Endodermal cell (in vitro differentiated cells): ENCODE measurements around the gene PIM3. TPM values are rescaled to one million over a fixed set of nuclear protein-coding genes. Genes with fewer than 3 reads are reported as not detected.

ENCODE experiments used
- DNase-seq: peaks from one replicate; pipeline ENCODE4 v3.0.0-alpha.2; 2017
- H3K27ac ChIP-seq: 2 replicates; pipeline ENCODE4 v1.5.1; 2013; ENCODE audit warnings: mild to moderate bottlenecking, low read depth, low read length, moderate library complexity
- H3K27me3 ChIP-seq: 2 replicates; pipeline ENCODE4 v1.6.1; 2013; ENCODE audit warnings: mild to moderate bottlenecking, low read length, moderate library complexity; ENCODE audit not compliant: insufficient read depth, control insufficient read depth, poor library complexity, severe bottlenecking
- H3K36me3 ChIP-seq: 2 replicates; pipeline ENCODE4 v1.7.0; 2013; ENCODE audit warnings: mild to moderate bottlenecking, low read length, moderate library complexity; ENCODE audit not compliant: control insufficient read depth, insufficient read depth
- H3K4me1 ChIP-seq: one replicate; pipeline ENCODE4 v1.7.0; 2013; ENCODE audit warnings: low read length; ENCODE audit not compliant: control insufficient read depth, insufficient read depth
- H3K4me3 ChIP-seq: 2 replicates; pipeline ENCODE4 v1.5.1; 2013; ENCODE audit warnings: mild to moderate bottlenecking, low read length, moderate library complexity
- H3K9ac ChIP-seq: 2 replicates; pipeline ENCODE4 v1.6.1; 2013; ENCODE audit warnings: mild to moderate bottlenecking, low read length, moderate library complexity; ENCODE audit not compliant: poor library complexity, severe bottlenecking; ENCODE audit errors: extremely low read depth
- H3K9me3 ChIP-seq: 2 replicates; pipeline ENCODE4 v1.6.1; 2013; ENCODE audit warnings: mild to moderate bottlenecking, low read length, moderate library complexity; ENCODE audit not compliant: control insufficient read depth
- H3K27ac Mint-ChIP-seq: 2 replicates; pipeline ENCODE4 v1.8.0; 2020; ENCODE audit warnings: mixed read lengths
- H3K27me3 Mint-ChIP-seq: 2 replicates; pipeline ENCODE4 v1.8.0; 2021; ENCODE audit warnings: mild to moderate bottlenecking, mixed read lengths; ENCODE audit not compliant: insufficient read depth
- H3K36me3 Mint-ChIP-seq: 2 replicates; pipeline ENCODE4 v1.8.0; 2020; ENCODE audit warnings: low read depth, mixed read lengths
- H3K4me1 Mint-ChIP-seq: 2 replicates; pipeline ENCODE4 v1.8.0; 2020; ENCODE audit warnings: mixed read lengths
- H3K4me3 Mint-ChIP-seq: 2 replicates; pipeline ENCODE4 v1.8.0; 2020; ENCODE audit warnings: mild to moderate bottlenecking, moderate library complexity, mixed read lengths
- H3K9me3 Mint-ChIP-seq: 2 replicates; pipeline ENCODE4 v1.8.0; 2020; ENCODE audit warnings: mild to moderate bottlenecking, mixed read lengths
- CTCF ChIP-seq: fragments of 200-600 bp; sonication (generic); conservative IDR thresholded peaks from 2 replicates; pipeline ENCODE4 v1.5.0; 2021; ENCODE audit warnings: antibody characterized with exemption, mild to moderate bottlenecking
- WGBS, 2 experiments: methylation state at CpG; one replicate each; pipeline versions ENCODE4 v1.1.5 to v1.1.7; 2013; ENCODE audit warnings: missing lambda C conversion rate in 2 of 2, mixed read lengths in 1 of 2; ENCODE audit not compliant: insufficient coverage in 1 of 2, insufficient read length in 1 of 2; 5-methylcytosine and 5-hydroxymethylcytosine counted together
- total RNA-seq, 2 donors: library from RNA; stranded (reverse); fragmentation: NEBNext Ultra II Directional in 1 of 2; extraction: Animal tissue kit (Norgen Biotek cat#: 25700) in 1 of 2; gene quantifications; 2 replicates in 1 of 2; 3 replicates in 1 of 2; pipeline ENCODE4 v1.2.1, GENCODE V29; 2021

The PIM3 gene
- total RNA-seq, 2 donors from 2014 or later: 31.5 to 36.6 TPM

- H3K9me3 Mint-ChIP-seq: no peaks in the 10 kb centered on the region
- Histone ChIP-seq H3K4me3 (peak overlapping the region; percentile 75), H3K4me1 (no peaks in the 10 kb centered on the region), H3K9ac (no peak overlapping the region), H3K36me3 (no peaks in the 10 kb centered on the region), H3K27me3 (peaks cover 21% of the 10 kb centered on the region), H3K27ac (no peak overlapping the region), H3K9me3 (no peaks in the 10 kb centered on the region)
- H3K4me3 Mint-ChIP-seq: peak overlapping the region; percentile 52
- no peaks in the 10 kb centered on the region for H3K4me1 Mint-ChIP-seq
- 18 to 90% methylated on average over 5 to 49 of the region's 70 CpGs for WGBS, 2 experiments
- H3K27me3 Mint-ChIP-seq: peaks cover 30% of the 10 kb centered on the region
- no peaks in the 10 kb centered on the region for H3K36me3 Mint-ChIP-seq
- no peak for TF ChIP-seq CTCF
- H3K27ac Mint-ChIP-seq: no peak overlapping the region
- peak; percentile 92 for DNase-seq
Observed at GRCh38 chr22:49999063-49999945, 38.7 kb downstream of the PIM3 start.

- Histone ChIP-seq H3K4me1 (no peaks in the 10 kb centered on the region), H3K36me3 (no peaks in the 10 kb centered on the region), H3K27me3 (peaks cover 21% of the 10 kb centered on the region), H3K9me3 (no peaks in the 10 kb centered on the region), H3K27ac (no peak overlapping the region), H3K4me3 (no peak overlapping the region), H3K9ac (no peak overlapping the region)
- no peak for TF ChIP-seq CTCF
- Mint-ChIP-seq H3K4me3 (peak overlapping the region; percentile 20), H3K27me3 (peaks cover 30% of the 10 kb centered on the region), H3K4me1 (no peaks in the 10 kb centered on the region), H3K27ac (no peak overlapping the region), H3K36me3 (no peaks in the 10 kb centered on the region), H3K9me3 (no peaks in the 10 kb centered on the region)
- peak; percentile 65 for DNase-seq
- 32 to 42% methylated on average over 24 to 41 of the region's 41 CpGs for WGBS, 2 experiments
Observed at GRCh38 chr22:49999946-50000586, 39.5 kb downstream of the PIM3 start.

- TF ChIP-seq CTCF: no peak
- no peak overlapping the region for H3K27ac Mint-ChIP-seq
Observed at GRCh38 chr22:50000587-50001387, 40.2 kb downstream of the PIM3 start.

More at GRCh38 chr22:50000587-50001387, 40.2 kb downstream of the PIM3 start:
- 91% methylated on average over 24 to 32 of the region's 32 CpGs for WGBS, 2 experiments
- H3K27ac ChIP-seq: no peak overlapping the region
- Mint-ChIP-seq H3K4me1 (no peaks in the 10 kb centered on the region), H3K4me3 (no peak overlapping the region), H3K36me3 (no peaks in the 10 kb centered on the region), H3K27me3 (peaks cover 30% of the 10 kb centered on the region), H3K9me3 (no peaks in the 10 kb centered on the region)
- no peaks in the 10 kb centered on the region for H3K36me3 ChIP-seq
- H3K27me3 ChIP-seq: peaks cover 21% of the 10 kb centered on the region
- DNase-seq: peak; percentile 47
- no peak overlapping the region for H3K9ac ChIP-seq
- H3K4me1 ChIP-seq: no peaks in the 10 kb centered on the region
- H3K4me3 ChIP-seq: no peak overlapping the region
- no peaks in the 10 kb centered on the region for H3K9me3 ChIP-seq
